Heart left ventricle (tissue), 13 donors: ENCODE results near the gene IPO13.

Source experiments
- CTCF ChIP-seq, 12 donors: fragments of 200-600 bp; sonication (generic) in 4 of 12; IDR thresholded peaks; one replicate each; pipeline versions ENCODE4 v1.5.0 to v1.8.0; 2018 to 2022; ENCODE audit warnings: antibody characterized with exemption in 12 of 12, mild to moderate bottlenecking in 5 of 12
- POLR2A ChIP-seq, 2 donors: fragments of 450-650 bp; IDR thresholded peaks; one replicate each; pipeline ENCODE4 v1.6.1; 2017; ENCODE audit warnings: antibody characterized with exemption in 2 of 2, mild to moderate bottlenecking in 2 of 2, moderate library complexity in 2 of 2
- donor health status: ischemic (EF 13 %, LVEDD 7.1; RV severe dilation, severe dysfunction).
- donor health status: DM: no; HTN: yes; CAD: no.
- donor health status: DM: no; HTN: no; CAD: no.
- donor health status: ischemic (EF 25% LVEDD 6.9; RV normal size, moderate dysfunction).
- donor health status: ischemic (EF 25% LVEDD 5.7; RV mildly dilated, moderate dysfunction).
- donor health status: ischemic (EF 35%, LVEDD 5.7; RV mildly dilated, moderate dysfunction).
- donor health status: nonischemic (EF 11% LVEDD 7.7; RV severe dilation, severe dysfunction).
- donor health status: DM: yes; HTN: yes; CAD: no.
- donor health status: PGD.
- donor health status: ischemic (EF 29% LVEDD 5.4; RV normal size, mild dysfunction).
- donor health status: nonischemic (EF 23%, LVEDD 6.1; RV moderate dilation, normal function).

DNA sequence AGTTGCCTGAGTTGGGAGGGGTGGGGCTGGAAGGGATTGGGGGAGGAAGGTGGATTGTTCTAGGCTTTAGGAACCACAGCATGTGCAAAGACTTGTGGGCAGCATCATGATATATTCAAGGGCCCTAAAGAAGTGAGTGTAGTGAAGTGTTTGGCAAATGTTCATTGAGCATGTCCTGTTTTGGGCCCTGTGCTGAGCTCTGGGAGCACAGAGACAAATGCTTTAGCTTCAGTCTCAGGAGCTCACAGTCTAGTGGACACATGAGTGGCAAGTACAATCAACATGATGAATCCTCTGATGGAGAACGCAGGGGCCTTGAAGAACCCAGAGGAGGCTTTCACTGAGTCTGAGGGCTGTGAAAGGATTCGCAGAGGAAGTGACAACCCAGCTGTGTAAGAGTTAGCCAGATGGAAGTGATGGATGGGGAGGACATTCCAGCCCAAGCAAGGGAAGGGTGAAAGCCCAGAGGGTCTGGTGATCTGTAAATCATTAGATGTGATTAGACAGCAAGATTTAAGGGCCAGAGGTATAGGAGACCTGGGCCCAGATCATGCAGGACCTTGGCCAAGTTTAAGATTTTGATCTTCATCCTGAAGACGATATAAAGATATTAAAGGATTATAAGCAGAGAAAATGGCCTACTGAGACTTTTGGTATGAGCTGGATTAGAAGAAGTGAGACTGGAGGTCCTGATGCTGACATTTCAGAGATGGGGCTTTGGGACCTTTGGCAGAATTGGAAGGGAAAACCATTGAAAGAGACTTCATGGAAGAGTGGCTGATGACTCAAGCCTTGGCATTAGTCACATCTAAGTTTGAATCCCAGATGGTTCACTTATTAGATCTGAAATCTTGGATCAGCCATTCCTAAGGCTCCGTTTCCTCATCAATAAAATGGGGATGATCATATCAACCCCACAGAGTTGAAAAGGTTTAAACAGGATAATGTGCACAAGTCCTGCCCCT, 4.6 kb downstream of the IPO13 start:
- TF ChIP-seq POLR2A (IDR thresholded peaks at IDR 0.05) = no peak
- TF ChIP-seq CTCF (IDR thresholded peaks at IDR 0.05) = no peak
